ENCODE results near the gene OR2W1. TPM values are rescaled to one million over a fixed set of nuclear protein-coding genes. Genes with fewer than 3 reads are reported as not detected.

The OR2W1 gene
- not detected for total RNA-seq

- Histone ChIP-seq H3K9me3 (no peaks in the 10 kb centered on the region), H3K27me3 (no peaks in the 10 kb centered on the region), H3K36me3 (no peaks in the 10 kb centered on the region), H3K27ac (no peak within 1 kb of the TSS), H3K4me3 (no peak within 1 kb of the TSS), H3K4me1 (no peaks in the 10 kb centered on the region)
- TF ChIP-seq, protein P1, sequence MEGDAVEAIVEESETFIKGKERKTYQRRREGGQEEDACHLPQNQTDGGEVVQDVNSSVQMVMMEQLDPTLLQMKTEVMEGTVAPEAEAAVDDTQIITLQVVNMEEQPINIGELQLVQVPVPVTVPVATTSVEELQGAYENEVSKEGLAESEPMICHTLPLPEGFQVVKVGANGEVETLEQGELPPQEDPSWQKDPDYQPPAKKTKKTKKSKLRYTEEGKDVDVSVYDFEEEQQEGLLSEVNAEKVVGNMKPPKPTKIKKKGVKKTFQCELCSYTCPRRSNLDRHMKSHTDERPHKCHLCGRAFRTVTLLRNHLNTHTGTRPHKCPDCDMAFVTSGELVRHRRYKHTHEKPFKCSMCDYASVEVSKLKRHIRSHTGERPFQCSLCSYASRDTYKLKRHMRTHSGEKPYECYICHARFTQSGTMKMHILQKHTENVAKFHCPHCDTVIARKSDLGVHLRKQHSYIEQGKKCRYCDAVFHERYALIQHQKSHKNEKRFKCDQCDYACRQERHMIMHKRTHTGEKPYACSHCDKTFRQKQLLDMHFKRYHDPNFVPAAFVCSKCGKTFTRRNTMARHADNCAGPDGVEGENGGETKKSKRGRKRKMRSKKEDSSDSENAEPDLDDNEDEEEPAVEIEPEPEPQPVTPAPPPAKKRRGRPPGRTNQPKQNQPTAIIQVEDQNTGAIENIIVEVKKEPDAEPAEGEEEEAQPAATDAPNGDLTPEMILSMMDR (IDR thresholded peaks at IDR 0.05), result no peak
- intact Hi-C loops (cut with DNase I), result no loop called here
- DNase-seq (ENCODE audit: low spot score in 2 of 2), result no peak
Measured at GRCh38 chr6:29045075-29045474, at the start of gene OR2W1. Gene OR2W1 (minus strand): TSS chr6:29045175. CDS start chr6:29045175, 0 bp downstream.

GRCh38 chr6:29092957-29093356, 48.0 kb upstream of the OR2W1 start:
- no peak for DNase-seq (ENCODE audit: low spot score in 2 of 2)
- intact Hi-C loops (cut with DNase I), result no loop called here
- Histone ChIP-seq H3K9me3 (no peaks in the 10 kb centered on the region), H3K27me3 (no peaks in the 10 kb centered on the region), H3K27ac (no peak overlapping the region), H3K4me3 (no peak overlapping the region), H3K4me1 (no peaks in the 10 kb centered on the region), H3K36me3 (no peaks in the 10 kb centered on the region)
- TF ChIP-seq, protein P1 (IDR thresholded peaks at IDR 0.05), result no peak

DNA sequence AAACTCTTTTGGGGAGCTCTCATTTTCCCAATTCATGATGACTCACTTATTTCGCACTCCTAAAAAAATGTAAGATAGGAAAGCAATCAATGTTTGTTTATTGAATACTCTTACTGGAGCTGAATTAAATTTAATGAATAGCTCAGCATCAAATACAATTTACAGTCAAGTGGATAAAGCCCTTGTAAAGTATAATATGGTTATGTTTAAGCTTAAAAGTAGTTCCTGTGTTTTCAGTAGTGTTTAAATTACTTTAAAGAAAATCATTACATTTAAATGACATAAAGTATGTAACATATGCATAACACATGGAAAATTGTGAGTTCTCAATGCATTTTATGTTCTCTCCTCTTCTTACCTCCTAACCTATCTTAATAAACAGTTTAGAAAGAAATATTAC, 42.2 kb upstream of the OR2W1 start, which contains the start of gene OR2B3:
Gene OR2B3 (minus strand): TSS at position 101 of the 400 bp plus-strand sequence. CDS start 65 bp downstream, at position 36.
- intact Hi-C loops (cut with DNase I), result no loop called here
- no peaks in the 10 kb centered on the region for H3K36me3 ChIP-seq
- no peak for DNase-seq (ENCODE audit: low spot score in 2 of 2)
- no peak within 1 kb of the TSS for H3K27ac ChIP-seq
- H3K4me3 ChIP-seq, result no peak within 1 kb of the TSS
- TF ChIP-seq, protein P1 (IDR thresholded peaks at IDR 0.05), result no peak
- H3K4me1 ChIP-seq, result no peaks in the 10 kb centered on the region
- no peaks in the 10 kb centered on the region for H3K9me3 ChIP-seq
- H3K27me3 ChIP-seq, result no peaks in the 10 kb centered on the region

- H3K9me3 ChIP-seq, result no peaks in the 10 kb centered on the region
- no peak overlapping the region for H3K27ac ChIP-seq
- no peak for DNase-seq (ENCODE audit: low spot score in 2 of 2)
- no peaks in the 10 kb centered on the region for H3K4me1 ChIP-seq
- intact Hi-C loops (cut with DNase I), result no loop called here
- no peaks in the 10 kb centered on the region for H3K27me3 ChIP-seq
- H3K36me3 ChIP-seq, result no peaks in the 10 kb centered on the region
- TF ChIP-seq, protein P1 (IDR thresholded peaks at IDR 0.05), result no peak
- no peak overlapping the region for H3K4me3 ChIP-seq
Measured at GRCh38 chr6:29082457-29082856, 37.5 kb upstream of the OR2W1 start.

DNA sequence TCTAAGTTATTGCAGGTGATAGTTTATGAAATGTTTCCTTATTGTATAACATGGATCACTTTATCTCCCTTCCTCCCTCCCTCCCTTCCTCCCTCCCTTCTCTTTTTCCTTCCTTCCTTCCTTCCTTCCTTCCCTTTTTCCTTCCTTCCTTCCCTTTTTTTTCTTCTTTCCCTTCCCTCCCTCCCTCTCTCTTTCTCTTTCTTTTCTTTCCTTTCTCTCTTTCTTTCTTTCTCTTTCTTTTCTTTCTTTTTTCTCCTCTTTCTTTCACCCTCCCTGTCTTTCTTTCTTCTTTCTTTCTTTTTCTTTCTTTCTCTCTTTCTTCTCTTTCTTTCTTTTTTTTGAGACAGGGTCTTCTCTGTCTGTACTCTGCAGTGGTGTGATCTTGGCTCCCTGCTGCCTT, 36.3 kb upstream of the OR2W1 start:
- Histone ChIP-seq H3K27ac (no peak overlapping the region), H3K27me3 (no peaks in the 10 kb centered on the region), H3K36me3 (no peaks in the 10 kb centered on the region), H3K4me1 (no peaks in the 10 kb centered on the region), H3K9me3 (no peaks in the 10 kb centered on the region), H3K4me3 (no peak overlapping the region)
- intact Hi-C loops (cut with DNase I), result no loop called here
- DNase-seq (ENCODE audit: low spot score in 2 of 2), result no peak
- TF ChIP-seq, protein P1 (IDR thresholded peaks at IDR 0.05), result no peak

- Histone ChIP-seq H3K4me1 (no peaks in the 10 kb centered on the region), H3K9me3 (no peaks in the 10 kb centered on the region), H3K27ac (no peak overlapping the region), H3K27me3 (no peaks in the 10 kb centered on the region), H3K4me3 (no peak overlapping the region), H3K36me3 (no peaks in the 10 kb centered on the region)
- DNase-seq (ENCODE audit: low spot score in 2 of 2), result no peak
- intact Hi-C loops (cut with DNase I), result no loop called here
- TF ChIP-seq, protein P1 (IDR thresholded peaks at IDR 0.05), result no peak
Measured at GRCh38 chr6:29079203-29079602, 34.2 kb upstream of the OR2W1 start.

All from ascending aorta (tissue), 2 donors.